Loucy (cell line): ENCODE measurements around the gene RERE.

Experiments used
- H2AFZ ChIP-seq: fragments of 200-600 bp; sonication (generic); 2 replicates; pipeline ENCODE4 v1.6.0; 2016; ENCODE audit warnings: antibody characterized with exemption, mild to moderate bottlenecking, low read length, moderate library complexity
- H3F3A ChIP-seq: fragments of 200-600 bp; 2 replicates; pipeline ENCODE4 v1.6.0; 2016; ENCODE audit warnings: antibody characterized with exemption, low read depth, mild to moderate bottlenecking
- H3K27me3 ChIP-seq: fragments of 200-600 bp; sonication (generic); 2 replicates; pipeline ENCODE4 v1.6.1; 2014; ENCODE audit warnings: low read length, mild to moderate bottlenecking; ENCODE audit not compliant: insufficient read depth, poor library complexity, severe bottlenecking
- H3K36me3 ChIP-seq: fragments of 200-600 bp; sonication (generic); 2 replicates; pipeline ENCODE4 v1.6.1; 2016; ENCODE audit warnings: low read length; ENCODE audit not compliant: insufficient read depth
- H3K4me1 ChIP-seq: fragments of 200-600 bp; sonication (generic); 2 replicates; pipeline ENCODE4 v1.5.1; 2014; ENCODE audit warnings: low read length, mild to moderate bottlenecking; ENCODE audit not compliant: insufficient read depth, poor library complexity, severe bottlenecking
- H3K4me2 ChIP-seq: fragments of 200-600 bp; sonication (generic); 2 replicates; pipeline ENCODE4 v1.6.0; 2014; ENCODE audit warnings: antibody characterized with exemption, low read length, low read depth, mild to moderate bottlenecking; ENCODE audit not compliant: poor library complexity, severe bottlenecking
- H3K4me3 ChIP-seq: fragments of 200-600 bp; sonication (generic); 2 replicates; pipeline ENCODE4 v1.5.1; 2014; ENCODE audit warnings: low read length, mild to moderate bottlenecking, mixed read lengths; ENCODE audit not compliant: poor library complexity, severe bottlenecking
- H3K79me2 ChIP-seq: fragments of 200-600 bp; sonication (generic); 2 replicates; pipeline ENCODE4 v1.6.1; 2014; ENCODE audit warnings: low read length; ENCODE audit not compliant: insufficient read depth
- H3K9ac ChIP-seq: fragments of 200-600 bp; sonication (generic); 2 replicates; pipeline ENCODE4 v1.6.0; 2014; ENCODE audit warnings: mild to moderate bottlenecking, low read depth, low read length, moderate library complexity; ENCODE audit not compliant: poor library complexity, severe bottlenecking
- H3K9me2 ChIP-seq: fragments of 200-600 bp; sonication (generic); replicated peaks from 2 replicates; pipeline ENCODE4 v1.6.1; 2016; ENCODE audit warnings: low read depth, low read length, mixed read lengths
- H3K9me3 ChIP-seq: fragments of 200-600 bp; sonication (generic); 2 replicates; pipeline ENCODE4 v1.6.1; 2014; ENCODE audit warnings: mild to moderate bottlenecking, antibody characterized with exemption, low read length, low read depth; ENCODE audit not compliant: insufficient read depth
- H4K20me1 ChIP-seq: fragments of 200-600 bp; sonication (generic); 2 replicates; pipeline ENCODE4 v1.6.0; 2014; ENCODE audit warnings: antibody characterized with exemption, low read length, mild to moderate bottlenecking; ENCODE audit not compliant: insufficient read depth, poor library complexity, severe bottlenecking
- CTCF ChIP-seq: fragments of 200-600 bp; sonication (generic); conservative IDR thresholded peaks from 2 replicates; pipeline ENCODE4 v1.5.1; 2014; ENCODE audit warnings: mild to moderate bottlenecking, antibody characterized with exemption, low read length
- EZH2phosphoT487 ChIP-seq: fragments of 200-600 bp; IDR thresholded peaks from 2 replicates; pipeline ENCODE4 v1.6.1; 2018; ENCODE audit warnings: antibody characterized with exemption, mild to moderate bottlenecking, moderate library complexity, borderline replicate concordance

The RERE gene

GRCh38 chr1:8689431-8690252 is 127.8 kb downstream of the RERE start:
- no peak overlapping the region for H3K4me2 ChIP-seq
- peaks cover 8% of the 10 kb centered on the region for H3K4me1 ChIP-seq
- no peak overlapping the region for H2AFZ ChIP-seq
- H3K36me3 ChIP-seq: no peaks in the 10 kb centered on the region
- TF ChIP-seq EZH2phosphoT487 (no peak), CTCF (no peak)
- no peaks in the 10 kb centered on the region for H3K27me3 ChIP-seq
- H3K4me3 ChIP-seq: no peak overlapping the region
- no peaks in the 10 kb centered on the region for H3F3A ChIP-seq
- no peaks in the 10 kb centered on the region for H3K9me3 ChIP-seq
- H3K9me2 ChIP-seq: no peaks in the 10 kb centered on the region
- no peak overlapping the region for H3K9ac ChIP-seq
- peaks cover 64% of the 10 kb centered on the region for H3K79me2 ChIP-seq
- H4K20me1 ChIP-seq: peaks cover 29% of the 10 kb centered on the region

DNA sequence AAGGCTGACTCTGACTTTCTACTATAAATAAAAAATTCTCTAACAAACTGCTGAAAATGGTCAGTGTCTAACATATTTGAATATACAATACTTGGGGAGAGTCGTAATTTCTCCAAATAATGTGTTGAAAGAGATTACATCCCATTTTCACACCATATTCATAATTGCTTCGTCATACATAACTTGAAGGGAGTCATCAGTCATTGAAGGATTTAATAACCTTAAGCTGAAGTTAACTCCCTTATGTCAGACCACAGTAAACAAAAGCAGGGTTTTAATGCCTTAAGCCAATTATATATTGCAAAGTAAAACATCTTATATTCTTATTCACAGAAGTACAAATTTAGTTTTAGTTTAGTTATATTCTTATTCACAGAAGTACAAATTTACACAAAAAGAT is 129.9 kb downstream of the RERE start:
- Histone ChIP-seq H3F3A (no peaks in the 10 kb centered on the region), H4K20me1 (peaks cover 16% of the 10 kb centered on the region), H3K9me3 (no peaks in the 10 kb centered on the region), H3K4me3 (no peak overlapping the region), H3K79me2 (peaks cover 64% of the 10 kb centered on the region), H2AFZ (no peak overlapping the region), H3K36me3 (no peaks in the 10 kb centered on the region), H3K27me3 (no peaks in the 10 kb centered on the region), H3K9me2 (no peaks in the 10 kb centered on the region), H3K4me1 (peaks cover 13% of the 10 kb centered on the region), H3K4me2 (no peak overlapping the region), H3K9ac (no peak overlapping the region)
- TF ChIP-seq CTCF (no peak), EZH2phosphoT487 (no peak)

GRCh38 chr1:8687039-8687438 is 130.4 kb downstream of the RERE start:
- no peak overlapping the region for H2AFZ ChIP-seq
- H3K9ac ChIP-seq: no peak overlapping the region
- H3K9me3 ChIP-seq: no peaks in the 10 kb centered on the region
- H3K4me2 ChIP-seq: no peak overlapping the region
- peaks cover 64% of the 10 kb centered on the region for H3K79me2 ChIP-seq
- H3K9me2 ChIP-seq: no peaks in the 10 kb centered on the region
- H3K4me1 ChIP-seq: peaks cover 13% of the 10 kb centered on the region
- no peak overlapping the region for H3K4me3 ChIP-seq
- H4K20me1 ChIP-seq: peaks cover 15% of the 10 kb centered on the region
- H3K36me3 ChIP-seq: no peaks in the 10 kb centered on the region
- no peaks in the 10 kb centered on the region for H3F3A ChIP-seq
- H3K27me3 ChIP-seq: no peaks in the 10 kb centered on the region
- no peak for TF ChIP-seq CTCF
- no peak for TF ChIP-seq EZH2phosphoT487
